NCI-H146 treated with DMSO at 0.1 percent for 48 hours (cell line): ENCODE results near the gene PRKD1.
A peak's percentile ranks its signal among the peaks of the same experiment; 100 is the strongest.

Source experiments
- DNase-seq: peaks from one replicate; lab custom pipeline; 2025; ENCODE audit not compliant: unreplicated experiment; lab: John Stamatoyannopoulos, UW

Gene PRKD1

GRCh38 chr14:29627137-29627536, 300.5 kb downstream of the PRKD1 start:
- DNase-seq: no peak

GRCh38 chr14:29618323-29619067, 309.2 kb downstream of the PRKD1 start:
- DNase-seq: no peak

GRCh38 chr14:29616922-29617321, 310.7 kb downstream of the PRKD1 start:
- DNase-seq: no peak

GRCh38 chr14:29608861-29609260, 318.8 kb downstream of the PRKD1 start:
- no peak for DNase-seq

- DNase-seq: no peak
Measured at GRCh38 chr14:29607169-29607568, 320.5 kb downstream of the PRKD1 start.

DNA sequence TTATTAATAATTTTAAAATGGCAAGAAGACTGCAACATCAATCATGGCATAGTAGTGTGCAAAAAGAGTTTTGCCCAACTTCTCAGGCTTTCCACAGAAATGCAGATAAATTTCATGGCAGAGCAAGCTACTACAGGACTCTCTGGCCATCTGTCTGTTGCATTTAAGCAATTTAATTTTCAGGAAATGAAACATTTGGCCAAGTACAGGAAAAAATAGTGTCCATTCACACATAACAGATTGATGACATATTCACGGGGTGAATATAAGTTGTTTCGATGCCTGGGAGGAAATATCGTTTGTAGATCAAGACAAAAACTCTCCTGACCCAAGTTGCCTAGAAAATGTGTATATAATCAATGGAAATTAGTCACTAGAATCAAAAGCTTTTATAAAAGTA, 324.0 kb downstream of the PRKD1 start:
- no peak for DNase-seq

- no peak for DNase-seq
Measured at GRCh38 chr14:29601616-29602015, 326.0 kb downstream of the PRKD1 start.

DNA sequence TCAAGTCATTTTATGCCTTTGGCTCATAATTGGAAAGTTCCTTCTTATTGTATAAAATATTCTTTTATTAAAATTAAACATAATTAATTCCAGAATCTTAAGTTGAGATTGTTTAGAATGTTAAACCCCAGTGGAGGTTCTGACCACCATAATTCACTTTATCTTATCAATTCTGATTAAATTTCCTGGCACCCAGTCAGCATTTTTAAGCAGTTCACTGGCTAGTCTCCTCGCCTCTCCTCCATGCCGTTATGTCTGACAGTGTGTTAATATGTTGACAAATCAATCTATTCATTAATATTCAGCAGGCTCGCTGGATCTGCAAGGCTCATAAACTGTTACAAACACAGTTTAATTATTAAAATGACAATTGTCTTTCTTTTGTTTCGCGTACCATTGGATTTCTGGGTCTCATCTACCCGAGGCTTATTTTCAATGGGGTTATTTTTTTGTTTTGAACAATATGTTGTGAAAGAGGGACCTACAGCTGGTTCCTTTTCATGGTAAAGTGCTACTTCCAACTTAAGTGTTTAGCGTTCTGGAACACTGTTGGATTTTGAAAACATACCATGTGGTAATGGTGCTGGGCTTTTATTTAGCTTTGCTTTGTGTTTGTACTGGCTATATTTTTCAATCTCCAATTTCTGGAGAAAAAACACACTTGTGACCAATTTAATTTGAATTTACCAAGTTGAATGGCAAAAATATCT, 339.7 kb downstream of the PRKD1 start:
- DNase-seq: no peak

- DNase-seq: no peak
Measured at GRCh38 chr14:29587046-29587445, 340.6 kb downstream of the PRKD1 start.

DNA sequence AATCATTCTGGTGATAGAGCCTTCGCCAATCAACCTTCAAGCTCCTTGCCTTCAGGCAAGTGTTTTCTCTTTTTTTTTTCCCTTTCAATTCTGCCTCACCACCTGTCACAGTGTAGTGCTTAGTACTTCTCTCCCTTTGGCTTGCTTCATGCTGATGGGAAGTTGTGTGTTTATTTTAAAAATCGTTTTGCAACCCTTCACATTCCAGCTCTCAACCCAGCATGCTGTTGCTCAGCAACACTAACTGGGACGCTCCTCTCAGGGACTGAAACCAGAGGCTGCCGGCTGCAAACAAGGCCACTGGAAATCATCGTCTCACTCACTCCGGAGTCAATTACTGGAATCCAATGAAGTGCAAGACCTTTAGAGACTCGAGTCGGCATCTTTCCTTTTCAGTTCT, 342.7 kb downstream of the PRKD1 start:
- peak; percentile 86 for DNase-seq

- no peak for DNase-seq
Measured at GRCh38 chr14:29580763-29581162, 346.9 kb downstream of the PRKD1 start.

- DNase-seq: no peak
Measured at GRCh38 chr14:29579838-29580237, 347.8 kb downstream of the PRKD1 start.

DNA sequence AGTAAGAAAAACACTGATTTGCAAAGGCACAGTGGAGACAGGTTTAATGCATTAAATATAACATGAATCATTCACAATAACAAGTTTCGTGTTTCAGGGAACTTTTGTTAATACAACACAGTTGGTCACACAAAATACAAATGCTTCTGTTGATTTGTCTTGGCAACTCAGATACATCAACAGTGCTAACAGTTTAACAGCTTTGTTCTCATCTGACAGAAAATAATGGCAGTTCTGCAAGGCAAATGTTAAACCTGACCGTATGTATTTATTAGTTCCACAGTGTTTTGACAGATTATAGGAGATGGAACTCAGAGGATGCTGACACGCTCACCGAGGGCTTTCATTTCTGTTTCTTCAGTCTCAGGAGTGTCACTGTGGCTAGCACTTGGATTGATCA, 350.7 kb downstream of the PRKD1 start:
- DNase-seq: no peak

DNA sequence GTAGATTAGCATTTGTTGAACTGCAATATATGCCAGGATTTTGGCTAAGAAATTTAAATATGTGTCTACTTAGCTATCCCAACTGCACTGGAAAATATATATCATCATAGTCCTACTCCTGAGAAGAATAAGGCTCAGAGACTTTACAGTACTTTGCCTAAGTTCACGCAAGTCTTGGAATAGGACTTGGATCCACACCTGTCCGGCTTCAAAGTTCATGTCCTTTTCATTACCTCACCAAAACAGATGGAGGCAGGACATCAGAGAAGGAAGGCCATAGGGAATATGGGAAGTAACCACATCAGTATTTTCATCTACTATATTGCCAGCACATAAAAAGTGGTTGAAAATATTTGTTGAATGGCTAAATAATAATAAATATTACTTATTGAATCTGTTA, 358.5 kb downstream of the PRKD1 start:
- no peak for DNase-seq

GRCh38 chr14:29566194-29566593, 361.5 kb downstream of the PRKD1 start:
- DNase-seq: no peak

- DNase-seq: no peak
Measured at GRCh38 chr14:29558516-29558915, 369.1 kb downstream of the PRKD1 start.

DNA sequence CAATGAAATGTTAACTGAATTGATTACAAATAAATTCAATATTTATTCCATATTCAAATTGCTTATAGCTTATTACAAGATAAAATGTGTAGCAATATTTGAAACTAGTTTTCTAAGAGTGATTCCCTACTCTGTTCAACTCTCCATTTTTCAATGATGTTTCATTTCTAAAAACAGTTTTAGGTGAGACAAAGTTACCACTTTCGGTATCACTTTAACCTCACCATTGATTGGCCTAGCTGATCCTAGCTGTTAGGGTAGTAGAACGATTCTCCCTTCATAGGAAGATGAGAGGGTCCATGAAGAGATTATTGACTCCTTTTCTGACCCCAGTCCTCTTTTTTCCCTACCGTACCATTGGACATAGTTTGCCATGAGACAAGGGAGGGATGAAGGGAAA, 373.3 kb downstream of the PRKD1 start:
- no peak for DNase-seq

- DNase-seq: no peak
Measured at GRCh38 chr14:29553427-29553826, 374.2 kb downstream of the PRKD1 start.

- DNase-seq: peak; percentile 70
Measured at GRCh38 chr14:29548948-29549370, 378.7 kb downstream of the PRKD1 start.

- no peak for DNase-seq
Measured at GRCh38 chr14:29545714-29546113, 381.9 kb downstream of the PRKD1 start.

DNA sequence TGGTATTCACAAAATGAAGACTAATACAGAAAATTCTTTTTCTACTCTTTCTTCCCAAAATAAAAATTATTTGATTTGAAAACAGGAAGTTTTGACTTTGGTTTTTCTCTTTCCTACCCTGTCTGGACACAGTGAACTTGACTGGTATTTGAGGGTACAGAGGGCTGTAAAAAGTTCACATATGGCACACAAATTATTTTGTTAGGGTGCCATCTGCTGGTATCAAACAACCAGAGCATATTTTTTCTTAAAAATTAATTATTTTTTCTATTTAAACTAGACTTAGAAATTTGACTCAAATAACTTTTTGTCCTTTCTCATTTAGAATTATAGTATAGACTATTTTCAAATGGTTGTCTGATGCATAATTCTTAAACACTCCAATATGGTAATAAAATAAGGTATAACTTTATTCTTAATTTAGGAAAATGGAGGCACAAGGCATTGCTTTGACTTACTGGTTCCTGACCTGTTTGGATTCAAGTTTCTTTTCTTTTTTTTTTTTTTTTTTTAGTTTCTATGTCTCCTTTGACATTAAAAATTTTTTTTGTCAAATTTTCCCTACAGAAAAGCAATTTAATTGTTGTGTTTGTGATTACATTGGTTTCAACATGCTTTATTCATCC, 390.6 kb downstream of the PRKD1 start:
- peak; percentile 58 for DNase-seq

- DNase-seq: no peak
Measured at GRCh38 chr14:29529418-29529817, 398.2 kb downstream of the PRKD1 start.
